ENCODE measurements around the gene CFAP74.

- TF ChIP-seq, protein P1, sequence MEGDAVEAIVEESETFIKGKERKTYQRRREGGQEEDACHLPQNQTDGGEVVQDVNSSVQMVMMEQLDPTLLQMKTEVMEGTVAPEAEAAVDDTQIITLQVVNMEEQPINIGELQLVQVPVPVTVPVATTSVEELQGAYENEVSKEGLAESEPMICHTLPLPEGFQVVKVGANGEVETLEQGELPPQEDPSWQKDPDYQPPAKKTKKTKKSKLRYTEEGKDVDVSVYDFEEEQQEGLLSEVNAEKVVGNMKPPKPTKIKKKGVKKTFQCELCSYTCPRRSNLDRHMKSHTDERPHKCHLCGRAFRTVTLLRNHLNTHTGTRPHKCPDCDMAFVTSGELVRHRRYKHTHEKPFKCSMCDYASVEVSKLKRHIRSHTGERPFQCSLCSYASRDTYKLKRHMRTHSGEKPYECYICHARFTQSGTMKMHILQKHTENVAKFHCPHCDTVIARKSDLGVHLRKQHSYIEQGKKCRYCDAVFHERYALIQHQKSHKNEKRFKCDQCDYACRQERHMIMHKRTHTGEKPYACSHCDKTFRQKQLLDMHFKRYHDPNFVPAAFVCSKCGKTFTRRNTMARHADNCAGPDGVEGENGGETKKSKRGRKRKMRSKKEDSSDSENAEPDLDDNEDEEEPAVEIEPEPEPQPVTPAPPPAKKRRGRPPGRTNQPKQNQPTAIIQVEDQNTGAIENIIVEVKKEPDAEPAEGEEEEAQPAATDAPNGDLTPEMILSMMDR (IDR thresholded peaks at IDR 0.05): no peak
- no peak for TF ChIP-seq EP300 (IDR thresholded peaks at IDR 0.05)
Observed at GRCh38 chr1:1899967-1900327, 103.6 kb downstream of the CFAP74 start.

Data from tibial nerve (tissue), 4 donors.